NCI-H460 (cell line): Measurements from ENCODE around the gene PIEZO1. TPM values are rescaled to one million over a fixed set of nuclear protein-coding genes. Genes with fewer than 3 reads are reported as not detected.
"Not testable (repeated sequence)": the region's sequence is repeated elsewhere in the genome, so short reads cannot be mapped to it uniquely, and the experiment has no call there.

Experiments used
- DNase-seq: peaks from one replicate; pipeline ENCODE4 v3.0.0-alpha.2; 2016; ENCODE audit warnings: low read depth; ENCODE audit errors: extremely low read depth
- total RNA-seq: library from RNA; depleted of rRNA; stranded (reverse); fragments of >200 nt; shearing (Covaris generic); gene quantifications from 2 replicates; pipeline ENCODE4 v1.2.3, GENCODE V29; 2014; rRNA removed

Gene PIEZO1
- total RNA-seq, 1 experiment from 2014 or later = 81.4 TPM

DNA sequence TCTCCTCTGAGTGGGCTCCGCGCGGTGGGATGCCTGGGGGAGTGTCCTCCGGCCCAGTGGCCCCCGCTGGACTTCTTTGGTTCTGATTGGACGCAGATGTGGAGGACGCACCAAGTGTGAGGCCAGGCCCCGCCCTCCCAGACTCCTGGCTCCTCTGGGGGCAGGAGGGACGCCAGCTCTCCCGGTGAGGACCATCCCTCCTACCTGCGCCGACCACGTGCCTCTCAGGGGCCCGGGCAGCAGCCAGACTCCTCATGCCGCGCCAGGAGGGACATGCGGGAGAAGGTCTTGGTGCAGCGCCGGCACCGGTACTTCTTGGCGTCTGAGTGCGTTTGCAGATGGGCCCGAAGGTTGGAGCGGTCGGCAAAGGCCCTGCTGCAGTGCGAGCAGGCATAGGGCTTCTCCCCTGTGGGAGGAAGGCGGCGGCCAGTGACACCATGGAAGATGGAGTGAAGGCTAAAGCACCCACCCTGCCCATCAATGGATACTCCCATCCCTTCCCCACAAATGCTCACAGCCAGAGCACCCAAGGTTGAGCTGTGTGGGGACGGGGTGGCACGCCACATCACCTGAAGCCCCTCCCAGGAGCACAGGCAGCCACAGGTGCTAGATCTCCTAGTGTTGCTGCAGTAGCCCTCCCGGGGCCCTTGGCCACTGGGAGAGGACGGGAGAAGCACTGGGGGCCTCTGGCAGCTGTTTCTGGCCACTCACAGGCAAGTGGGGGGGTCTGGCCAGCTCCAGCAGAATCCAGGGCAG lies 106.6 kb downstream of the PIEZO1 start:
- no peak for DNase-seq

DNA sequence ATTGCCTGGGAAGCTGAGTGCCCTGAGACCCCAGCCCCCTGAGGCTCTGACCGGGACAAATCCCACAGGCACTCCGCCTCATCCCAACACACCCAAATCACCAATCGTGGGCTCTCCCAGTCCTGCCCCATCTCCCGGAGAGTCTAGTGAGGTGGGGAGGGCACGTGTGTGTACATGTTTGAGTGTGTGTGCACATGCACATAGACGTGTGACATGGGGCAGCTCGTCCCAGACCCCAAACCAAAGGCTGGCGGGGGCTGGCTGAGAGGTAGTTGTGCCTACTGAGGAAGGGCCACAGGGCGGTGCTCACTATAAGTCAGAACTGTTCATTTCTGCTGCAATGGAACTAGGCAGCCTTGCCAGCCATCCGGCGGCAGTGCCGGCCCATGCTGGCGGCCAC lies 107.3 kb downstream of the PIEZO1 start:
- DNase-seq = no peak

DNA sequence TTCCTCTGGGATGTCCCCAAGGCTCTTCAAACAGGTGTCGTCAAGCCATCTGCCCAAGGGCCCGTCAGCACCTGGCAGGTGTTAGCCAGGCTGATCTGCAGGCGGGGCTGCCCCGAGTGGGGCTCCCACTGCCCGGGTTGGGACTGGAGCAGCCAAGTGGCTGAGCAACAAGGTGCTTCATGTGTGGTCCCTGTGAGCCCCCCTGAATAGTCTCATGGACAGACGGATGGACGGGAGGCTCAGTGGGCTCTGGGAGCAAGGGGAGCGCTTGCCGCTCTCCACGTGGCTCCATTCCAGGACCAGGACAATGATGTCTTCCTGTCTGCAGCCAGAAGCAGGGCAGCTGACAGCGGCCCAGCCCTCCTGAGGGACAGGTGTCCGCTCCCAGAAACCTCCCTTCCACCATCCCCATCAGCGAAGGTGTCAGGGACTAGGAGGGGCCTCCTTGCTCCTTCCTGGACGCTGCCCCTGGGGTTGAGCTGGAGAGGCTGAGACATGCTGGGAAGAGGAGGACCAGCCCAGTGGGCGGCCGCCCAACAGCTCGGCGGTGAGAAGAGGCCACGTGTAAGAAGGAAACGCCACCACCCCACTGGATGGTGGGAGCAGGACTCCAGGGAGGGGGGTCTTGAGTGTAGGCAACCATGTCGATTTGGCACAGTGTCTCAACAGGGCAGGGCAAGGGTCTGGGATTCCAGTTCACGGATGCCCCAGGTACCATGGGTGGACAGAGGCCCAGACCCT lies 108.3 kb downstream of the PIEZO1 start:
- no peak for DNase-seq

DNA sequence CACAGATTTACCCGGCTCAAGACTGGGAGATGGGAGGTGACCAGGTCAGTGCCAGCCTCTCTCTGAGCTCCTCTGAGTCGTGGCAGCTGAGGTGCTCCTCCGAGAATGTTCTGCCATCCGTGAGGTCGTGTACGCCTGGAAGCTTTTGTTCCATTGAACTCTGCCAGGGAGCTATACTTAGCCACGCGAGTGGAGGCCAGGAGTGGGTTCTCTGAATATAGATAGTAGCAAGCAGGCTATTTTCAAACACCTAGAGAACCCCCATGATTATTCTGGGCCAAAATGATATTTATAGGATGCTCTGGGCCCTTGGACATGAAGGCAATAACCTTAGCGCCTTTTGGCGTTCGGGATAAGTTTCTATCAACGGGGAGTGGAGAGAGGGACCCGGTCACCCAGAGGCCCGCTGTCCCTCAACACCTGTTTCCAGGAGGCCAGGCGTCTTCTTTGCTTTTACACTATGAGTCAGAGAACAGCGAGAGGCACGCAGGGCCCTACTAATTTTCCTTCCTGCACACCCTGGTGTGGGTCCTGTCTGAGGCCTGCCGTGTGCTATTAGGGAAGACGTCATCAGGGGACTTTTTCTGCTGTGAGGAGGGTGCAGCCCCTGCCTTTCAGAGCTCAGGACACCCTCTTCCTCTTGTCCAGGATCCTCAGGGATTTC lies 111.2 kb downstream of the PIEZO1 start:
- no peak for DNase-seq

GRCh38 chr16:88672776-88673175 lies 112.2 kb downstream of the PIEZO1 start:
- no peak for DNase-seq

DNA sequence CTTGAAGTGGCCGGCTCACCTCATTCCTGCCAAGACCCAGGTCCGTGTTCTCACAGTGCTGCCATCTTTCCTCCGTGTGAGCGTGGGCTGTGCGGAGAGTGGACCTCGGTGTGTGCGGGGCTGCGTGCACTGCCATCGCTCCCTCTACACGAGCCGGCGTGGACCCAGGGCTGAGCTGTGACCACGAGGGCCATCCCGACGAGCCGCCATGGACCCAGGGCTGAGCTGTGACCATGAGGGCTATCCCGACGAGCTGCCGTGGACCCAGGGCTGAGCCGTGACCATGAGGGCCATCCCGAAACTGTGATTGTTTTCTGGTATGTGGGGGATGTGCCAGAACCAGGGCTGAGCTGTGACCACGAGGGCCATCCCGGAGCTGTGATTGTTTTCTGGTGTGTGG lies 113.2 kb downstream of the PIEZO1 start:
- DNase-seq = no peak

GRCh38 chr16:88669980-88670379 lies 115.0 kb downstream of the PIEZO1 start:
- no peak for DNase-seq

GRCh38 chr16:88669493-88669892 lies 115.5 kb downstream of the PIEZO1 start:
- not testable (repeated sequence) for DNase-seq

- no peak for DNase-seq
These were observed 117.6 kb downstream of the PIEZO1 start for GRCh38 chr16:88667461-88667860.

DNA sequence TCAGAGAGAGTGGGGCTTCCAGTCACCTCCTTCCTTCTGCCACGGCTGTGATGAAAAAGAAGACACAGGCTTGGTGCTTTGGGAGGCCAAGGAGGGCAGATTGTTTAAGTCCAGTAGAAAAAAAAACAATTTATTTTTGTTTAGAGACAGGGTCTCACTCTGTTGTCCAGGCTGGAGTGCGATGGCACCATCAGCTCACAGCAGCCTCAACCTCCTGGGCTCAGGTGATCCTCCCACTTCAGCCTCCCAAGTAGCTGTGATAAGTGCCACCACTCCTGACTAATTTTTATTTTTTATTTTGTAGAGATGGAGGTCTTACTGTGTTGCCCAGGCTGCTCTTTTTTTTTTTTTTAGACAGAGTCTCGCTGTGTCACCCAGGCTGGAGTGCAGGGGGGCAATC lies 119.5 kb downstream of the PIEZO1 start:
- DNase-seq = no peak

Other genes starting within 250 kb of the PIEZO1 start
- gene ZC3H18, start 214.8 kb downstream of the PIEZO1 start, total RNA-seq = 12.8 and 13.6 TPM in 2 replicates
- gene IL17C, start 146.6 kb downstream of the PIEZO1 start, total RNA-seq = not detected in 2 replicates
- 143 and 165 TPM in 2 replicates for gene CYBA, start 134.2 kb downstream of the PIEZO1 start, total RNA-seq
- 7.0 and 7.4 TPM in 2 replicates for gene MVD, start 122.1 kb downstream of the PIEZO1 start, total RNA-seq
- gene SNAI3, start 98.7 kb downstream of the PIEZO1 start, total RNA-seq = not detected in 2 replicates
- gene RNF166, start 78.8 kb downstream of the PIEZO1 start, total RNA-seq = 11.3 and 11.8 TPM in 2 replicates
- 9.8 and 10.4 TPM in 2 replicates for gene CTU2, start 78.7 kb downstream of the PIEZO1 start, total RNA-seq
- 12.5 and 13.8 TPM in 2 replicates for gene CDT1, start 18.6 kb upstream of the PIEZO1 start, total RNA-seq
- gene APRT, start 26.7 kb upstream of the PIEZO1 start, total RNA-seq = 124 and 160 TPM in 2 replicates
- 17.9 and 20.0 TPM in 2 replicates for gene GALNS, start 71.7 kb upstream of the PIEZO1 start, total RNA-seq
- gene TRAPPC2L, start 71.9 kb upstream of the PIEZO1 start, total RNA-seq = 20.0 and 21.1 TPM in 2 replicates
- gene PABPN1L, start 81.4 kb upstream of the PIEZO1 start, total RNA-seq = 0.43 TPM in 1 of 2 replicates, not detected in the other
- gene CBFA2T3, start 192.0 kb upstream of the PIEZO1 start, total RNA-seq = not detected in 2 replicates